Measurements from ENCODE around the gene NR2E1. TPM values are rescaled to one million over a fixed set of nuclear protein-coding genes. Genes with fewer than 3 reads are reported as not detected.

The NR2E1 gene
- total and polyA plus RNA-seq, 2 of the 13 experiments (the other 11 are each of a cell fraction or from before 2014, with no cell fraction given), result not detected

- H3K27me3 ChIP-seq (ENCODE audit: control insufficient read depth in 1 of 2, insufficient read depth in 2 of 2, low read length in 2 of 2), result peaks cover 6 to 54% of the 10 kb centered on the region in 2 experiments
- TF ChIP-seq GABPB1 (CRISPR knock-in tag; IDR thresholded peaks at IDR 0.05) (no peak; the same call in 1 of the 2 replicates), NR2F2 (IDR thresholded peaks at IDR 0.05; ENCODE audit: borderline replicate concordance, low read depth) (no peak), HCFC1 (IDR thresholded peaks at IDR 0.05; ENCODE audit: low read depth, low read length) (no peak), CCDC6 (CRISPR knock-in tag; IDR thresholded peaks at IDR 0.05) (no peak), RELA (CRISPR knock-in tag; IDR thresholded peaks at IDR 0.05) (no peak), TIGD3 (CRISPR knock-in tag; IDR thresholded peaks at IDR 0.05; ENCODE audit: borderline replicate concordance) (no peak), ZNF782 (CRISPR knock-in tag; IDR thresholded peaks at IDR 0.05; ENCODE audit: borderline replicate concordance) (no peak), RAD21 (CRISPR knock-in tag; IDR thresholded peaks at IDR 0.05) (peak; percentile 68), CBFB (CRISPR knock-in tag; IDR thresholded peaks at IDR 0.05) (no peak), ZSCAN30 (CRISPR knock-in tag; IDR thresholded peaks at IDR 0.05) (no peak), ZNF589 (CRISPR knock-in tag; conservative IDR thresholded peaks at IDR 0.05) (no peak), ZNF703 (CRISPR knock-in tag; IDR thresholded peaks at IDR 0.05; ENCODE audit: borderline replicate concordance) (no peak), ZFY (CRISPR knock-in tag; IDR thresholded peaks at IDR 0.05) (peak; percentile 67; the same call in 1 of the 2 replicates), ZNF660 (CRISPR knock-in tag; IDR thresholded peaks at IDR 0.05; ENCODE audit: borderline replicate concordance, low read depth) (no peak), FOXA1 (IDR thresholded peaks at IDR 0.05) (no peak), FOXA1 (CRISPR knock-in tag; IDR thresholded peaks at IDR 0.05) (no peak), IRF1 (CRISPR knock-in tag; IDR thresholded peaks at IDR 0.05; ENCODE audit: low read depth) (no peak), SPEN (CRISPR knock-in tag; IDR thresholded peaks at IDR 0.05; ENCODE audit: low read depth) (no peak), CBX1 (IDR thresholded peaks at IDR 0.05; ENCODE audit: low read depth) (no peak), HBP1 (CRISPR knock-in tag; IDR thresholded peaks at IDR 0.05; ENCODE audit: low read depth) (no peak), ZNF747 (CRISPR knock-in tag; IDR thresholded peaks at IDR 0.05; ENCODE audit: borderline replicate concordance) (no peak), NR2F1 (CRISPR knock-in tag; IDR thresholded peaks at IDR 0.05) (no peak)
Observed at GRCh38 chr6:108168501-108169463, 3.0 kb downstream of the NR2E1 start.

More at GRCh38 chr6:108168501-108169463, 3.0 kb downstream of the NR2E1 start:
- intact Hi-C loops (cut with micrococcal nuclease; ENCODE audit: unreplicated experiment) (no loop called here), in situ Hi-C loops (cut with HindIII; ENCODE audit: extremely low pct_ligation_motif_present, low pct_unique_long_range_greater_than_20kb) (no loop called here)
- no peaks in the 10 kb centered on the region for H3K36me3 ChIP-seq (replicated peaks in 1 of 2; ENCODE audit: control insufficient read depth in 1 of 2, insufficient read depth in 2 of 2, low read length in 2 of 2)
- WGBS (ENCODE audit: low lambda C conversion rate), result 38% methylated on average over 15 of the region's 63 CpGs
- peak; percentile 12 for DNase-seq (ENCODE audit: low spot score)
- no peak overlapping the region for H2AFZ ChIP-seq (ENCODE audit: low read length)
- ChIA-PET POLR2A (interaction anchor here (0.6 to 0.9 kb wide), 2 partner anchors 32 to 825 kb away, joined by 3 read pairs; no protein-coding TSS in a partner anchor), CTCF (ENCODE audit: low intra/inter-chr PET ratio, low total read pairs) (no interaction called here)
- peak overlapping the region; percentile 33; the same call in 1 of the 2 replicates for H3K9ac ChIP-seq (ENCODE audit: insufficient read depth, low read depth, low read length)
- no peaks in the 10 kb centered on the region for H4K20me1 ChIP-seq (ENCODE audit: insufficient read depth, low read length)
- H3K9me3 ChIP-seq (ENCODE audit: low read length), result no peaks in the 10 kb centered on the region
- no peak for FAIRE-seq
- BruUV-seq (replicated peaks), result no TSS peak
- H3K4me3 ChIP-seq (replicated peaks in 1 of 3; ENCODE audit: insufficient read depth in 1 of 3, low read depth in 2 of 3, low read length in 3 of 3), result peak overlapping the region in 1 of 3 experiments; percentile 49; a peak in 1 of 6 replicates
- peak; percentile 90 for ATAC-seq
- H3K4me2 ChIP-seq (ENCODE audit: low read depth, low read length), result peak overlapping the region; percentile 54
- H3K79me2 ChIP-seq (ENCODE audit: insufficient read depth, low read length), result no peaks in the 10 kb centered on the region
- H3K27ac ChIP-seq (ENCODE audit: extremely low read length, insufficient read depth, low read length), result no peak overlapping the region
- H3K4me1 ChIP-seq (ENCODE audit: insufficient read depth, low read length), result peaks cover 19% of the 10 kb centered on the region
